MM.1S (cell line): ENCODE results near the gene ANAPC5.

Experiments used
- EZH2 ChIP-seq: fragments of 300-600 bp; sonication (generic); optimal IDR thresholded peaks from 2 replicates; pipeline ENCODE3; 2017; ENCODE audit warnings: low read depth, mild to moderate bottlenecking, antibody characterized with exemption, low read length, mixed read lengths
- EZH2phosphoT487 ChIP-seq: fragments of 300-600 bp; sonication (generic); IDR thresholded peaks from 2 replicates; pipeline ENCODE4 v1.6.1; 2018; ENCODE audit warnings: antibody characterized with exemption, low read length
- TF ChIP-seq, protein P1 (sequence below): fragments of 300-600 bp; sonication (generic); IDR thresholded peaks from 2 replicates; pipeline ENCODE4 v1.5.1; 2016; ENCODE audit warnings: antibody characterized with exemption, low read length, mixed read lengths

DNA sequence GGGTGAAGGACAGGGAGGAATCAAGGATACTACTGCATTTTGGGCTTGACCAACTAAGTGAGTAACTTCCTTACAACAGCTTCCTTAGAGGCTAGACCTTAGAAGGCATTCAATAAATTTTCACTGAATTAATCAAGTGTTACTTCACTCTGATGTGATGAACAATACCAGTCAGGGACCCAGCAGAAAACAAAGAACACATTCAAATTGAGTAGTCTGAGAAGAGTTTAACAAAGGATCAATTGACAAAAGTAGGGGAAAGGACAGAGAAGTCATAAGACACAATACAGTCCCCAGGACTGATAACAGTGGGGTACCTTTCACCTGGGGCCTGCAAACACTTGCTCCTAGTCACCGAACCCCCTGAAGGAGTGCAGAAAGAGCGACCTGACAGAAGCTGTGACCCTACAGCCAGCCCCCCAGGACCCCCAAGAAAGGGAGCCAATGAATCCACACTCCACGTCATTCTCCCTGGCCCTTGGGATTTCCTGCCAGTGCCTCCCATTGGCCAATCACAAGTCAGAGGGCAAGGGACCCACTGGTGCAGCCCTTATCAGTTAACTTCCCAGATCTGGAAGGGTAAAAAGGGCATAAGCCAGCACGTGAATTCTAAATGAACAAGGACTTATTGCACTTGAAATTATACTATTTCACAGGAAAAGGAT is 6.9 kb downstream of the ANAPC5 start:
- TF ChIP-seq, protein P1, sequence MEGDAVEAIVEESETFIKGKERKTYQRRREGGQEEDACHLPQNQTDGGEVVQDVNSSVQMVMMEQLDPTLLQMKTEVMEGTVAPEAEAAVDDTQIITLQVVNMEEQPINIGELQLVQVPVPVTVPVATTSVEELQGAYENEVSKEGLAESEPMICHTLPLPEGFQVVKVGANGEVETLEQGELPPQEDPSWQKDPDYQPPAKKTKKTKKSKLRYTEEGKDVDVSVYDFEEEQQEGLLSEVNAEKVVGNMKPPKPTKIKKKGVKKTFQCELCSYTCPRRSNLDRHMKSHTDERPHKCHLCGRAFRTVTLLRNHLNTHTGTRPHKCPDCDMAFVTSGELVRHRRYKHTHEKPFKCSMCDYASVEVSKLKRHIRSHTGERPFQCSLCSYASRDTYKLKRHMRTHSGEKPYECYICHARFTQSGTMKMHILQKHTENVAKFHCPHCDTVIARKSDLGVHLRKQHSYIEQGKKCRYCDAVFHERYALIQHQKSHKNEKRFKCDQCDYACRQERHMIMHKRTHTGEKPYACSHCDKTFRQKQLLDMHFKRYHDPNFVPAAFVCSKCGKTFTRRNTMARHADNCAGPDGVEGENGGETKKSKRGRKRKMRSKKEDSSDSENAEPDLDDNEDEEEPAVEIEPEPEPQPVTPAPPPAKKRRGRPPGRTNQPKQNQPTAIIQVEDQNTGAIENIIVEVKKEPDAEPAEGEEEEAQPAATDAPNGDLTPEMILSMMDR: no peak
- TF ChIP-seq EZH2: no peak
- no peak for TF ChIP-seq EZH2phosphoT487
